ENCODE results near the gene SPSB1.

Gene SPSB1

GRCh38 chr1:9281071-9281827 is 11.4 kb upstream of the SPSB1 start:
- CTCF ChIA-PET = interaction anchor here (0.5 to 1.1 kb wide), 12 partner anchors 8 to 259 kb away, joined by 3 to 8 read pairs (median 4); partner anchors contain the start of gene H6PD
- TF ChIP-seq ZBTB17 (tag by site-specific recombination; IDR thresholded peaks at IDR 0.05) (no peak), GFI1B (tag by site-specific recombination; IDR thresholded peaks at IDR 0.05) (no peak), ZNF184 (tag by site-specific recombination; IDR thresholded peaks at IDR 0.05) (no peak), ZNF488 (tag by site-specific recombination; IDR thresholded peaks at IDR 0.05) (no peak), ZNF621 (tag by site-specific recombination; IDR thresholded peaks at IDR 0.05) (no peak), KLF17 (tag by site-specific recombination; IDR thresholded peaks at IDR 0.05) (no peak), ZNF768 (tag by site-specific recombination; IDR thresholded peaks at IDR 0.05) (0 out of 2 replicates have a peak, but pooled peaks have one; percentile 9), ZNF175 (tag by site-specific recombination; IDR thresholded peaks at IDR 0.05) (no peak), SETDB1 (IDR thresholded peaks at IDR 0.05; ENCODE audit: insufficient read length, low read length) (no peak), ZNF37A (tag by site-specific recombination; IDR thresholded peaks at IDR 0.05) (no peak), ZBTB8A (tag by site-specific recombination; IDR thresholded peaks at IDR 0.05) (no peak), ZNF664 (tag by site-specific recombination; IDR thresholded peaks at IDR 0.05) (peak; percentile 30; the same call in 1 of the 2 replicates), ZFP69B (tag by site-specific recombination; IDR thresholded peaks at IDR 0.05) (no peak), ZFHX2 (tag by site-specific recombination; conservative IDR thresholded peaks at IDR 0.05) (no peak), BCL11B (tag by site-specific recombination; IDR thresholded peaks at IDR 0.05; ENCODE audit: low read depth) (no peak), ZNF132 (tag by site-specific recombination; IDR thresholded peaks at IDR 0.05; ENCODE audit: borderline replicate concordance) (no peak)
- Histone ChIP-seq H3K4me1 (ENCODE audit: control insufficient read depth, insufficient read depth, low read length) (no peaks in the 10 kb centered on the region), H3K4me3 (ENCODE audit: low read depth, low read length) (no peak overlapping the region), H3K9me3 (ENCODE audit: control insufficient read depth, insufficient read depth, low read depth, low read length) (no peaks in the 10 kb centered on the region), H3K27ac (ENCODE audit: extremely low read depth, low read depth, low read length) (no peak overlapping the region), H3K36me3 (ENCODE audit: control insufficient read depth in 2 of 2, insufficient read depth in 1 of 2, low read length in 2 of 2) (no peaks in the 10 kb centered on the region)
- POLR2A ChIA-PET = no interaction called here

GRCh38 chr1:9281908-9282695 is 10.6 kb upstream of the SPSB1 start:
- Histone ChIP-seq H3K4me1 (ENCODE audit: control insufficient read depth, insufficient read depth, low read length) (no peaks in the 10 kb centered on the region), H3K9me3 (ENCODE audit: control insufficient read depth, insufficient read depth, low read depth, low read length) (no peaks in the 10 kb centered on the region), H3K36me3 (ENCODE audit: control insufficient read depth in 2 of 2, insufficient read depth in 1 of 2, low read length in 2 of 2) (no peaks in the 10 kb centered on the region), H3K4me3 (ENCODE audit: low read depth, low read length) (no peak overlapping the region), H3K27ac (ENCODE audit: extremely low read depth, low read depth, low read length) (no peak overlapping the region)
- POLR2A ChIA-PET = no interaction called here
- TF ChIP-seq ZNF776 (tag by site-specific recombination; IDR thresholded peaks at IDR 0.05; ENCODE audit: borderline replicate concordance) = no peak
- TF ChIP-seq ZNF211 (tag by site-specific recombination; IDR thresholded peaks at IDR 0.05; ENCODE audit: low read depth) = no peak
- TF ChIP-seq OSR2 (tag by site-specific recombination; IDR thresholded peaks at IDR 0.05) = no peak
- TF ChIP-seq ZNF423 (tag by site-specific recombination; IDR thresholded peaks at IDR 0.05) = no peak
- no peak for TF ChIP-seq SCRT1 (tag by site-specific recombination; IDR thresholded peaks at IDR 0.05; ENCODE audit: borderline replicate concordance)
- no peak for TF ChIP-seq ZNF560 (tag by site-specific recombination; IDR thresholded peaks at IDR 0.05; ENCODE audit: borderline replicate concordance)
- CTCF ChIA-PET = interaction anchor here (0.5 to 1.7 kb wide), 8 partner anchors 8 to 258 kb away, joined by 3 to 8 read pairs (median 4); no protein-coding TSS in a partner anchor
